ENCODE data around the gene NEU1.

GRCh38 chr6:31813465-31813849 lies 49.2 kb downstream of the NEU1 start:
- TF ChIP-seq GATA2 (IDR thresholded peaks at IDR 0.05; ENCODE audit: low read depth, low read length), result no peak
- no peak for TF ChIP-seq GATA3 (IDR thresholded peaks at IDR 0.05; ENCODE audit: low read depth, low read length)
